ENCODE data around the gene PIK3R5.

The PIK3R5 gene

GRCh38 chr17:8922451-8922850 is 43.1 kb downstream of the PIK3R5 start:
- no peak for FAIRE-seq

GRCh38 chr17:8921147-8921546 is 44.4 kb downstream of the PIK3R5 start:
- no peak for FAIRE-seq

- FAIRE-seq: no peak
Observed at GRCh38 chr17:8918807-8919465, 46.6 kb downstream of the PIK3R5 start.

GRCh38 chr17:8916466-8916865 is 49.0 kb downstream of the PIK3R5 start:
- FAIRE-seq: no peak

DNA sequence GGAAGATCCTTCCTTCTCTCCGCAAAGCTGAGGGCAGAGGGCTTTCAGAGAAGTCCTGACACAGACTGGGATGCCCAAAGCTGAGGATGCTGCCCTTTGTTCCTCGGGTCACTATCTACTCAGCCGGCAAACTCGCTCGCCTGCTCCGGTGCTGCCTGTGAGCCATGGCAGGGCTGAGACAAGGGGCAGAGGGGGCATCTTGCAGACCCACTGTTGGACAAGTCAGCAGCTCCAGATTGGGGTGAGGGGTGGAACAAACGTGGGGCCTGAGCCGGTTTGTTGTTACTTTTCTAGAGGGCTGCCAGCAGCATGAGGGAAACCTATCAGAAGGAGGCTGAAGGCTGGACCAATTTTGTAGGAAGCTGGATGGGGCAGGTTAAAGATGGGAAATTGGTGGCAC is 51.0 kb downstream of the PIK3R5 start:
- no peak for FAIRE-seq

DNA sequence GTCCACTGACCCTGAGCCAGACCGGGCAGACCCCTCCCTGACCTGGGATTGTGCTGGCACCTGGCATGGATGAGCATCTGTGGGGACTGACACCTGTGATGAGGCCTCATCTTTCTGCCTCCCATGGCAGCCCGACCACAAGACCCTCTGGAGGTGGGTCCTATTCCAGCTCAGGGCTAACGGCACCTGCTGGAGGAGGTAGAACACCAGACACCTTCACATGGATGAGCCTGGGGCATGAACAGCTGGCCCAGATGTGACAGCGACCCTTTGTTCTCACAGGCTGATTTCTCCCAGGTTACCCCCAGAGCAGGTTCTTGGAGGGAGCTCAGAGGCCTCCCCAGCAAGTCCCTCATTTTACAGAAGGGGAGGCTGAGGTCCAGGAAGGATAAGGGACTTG is 51.6 kb downstream of the PIK3R5 start:
- FAIRE-seq: no peak

- FAIRE-seq: no peak
Observed at GRCh38 chr17:8913091-8913490, 52.4 kb downstream of the PIK3R5 start.

DNA sequence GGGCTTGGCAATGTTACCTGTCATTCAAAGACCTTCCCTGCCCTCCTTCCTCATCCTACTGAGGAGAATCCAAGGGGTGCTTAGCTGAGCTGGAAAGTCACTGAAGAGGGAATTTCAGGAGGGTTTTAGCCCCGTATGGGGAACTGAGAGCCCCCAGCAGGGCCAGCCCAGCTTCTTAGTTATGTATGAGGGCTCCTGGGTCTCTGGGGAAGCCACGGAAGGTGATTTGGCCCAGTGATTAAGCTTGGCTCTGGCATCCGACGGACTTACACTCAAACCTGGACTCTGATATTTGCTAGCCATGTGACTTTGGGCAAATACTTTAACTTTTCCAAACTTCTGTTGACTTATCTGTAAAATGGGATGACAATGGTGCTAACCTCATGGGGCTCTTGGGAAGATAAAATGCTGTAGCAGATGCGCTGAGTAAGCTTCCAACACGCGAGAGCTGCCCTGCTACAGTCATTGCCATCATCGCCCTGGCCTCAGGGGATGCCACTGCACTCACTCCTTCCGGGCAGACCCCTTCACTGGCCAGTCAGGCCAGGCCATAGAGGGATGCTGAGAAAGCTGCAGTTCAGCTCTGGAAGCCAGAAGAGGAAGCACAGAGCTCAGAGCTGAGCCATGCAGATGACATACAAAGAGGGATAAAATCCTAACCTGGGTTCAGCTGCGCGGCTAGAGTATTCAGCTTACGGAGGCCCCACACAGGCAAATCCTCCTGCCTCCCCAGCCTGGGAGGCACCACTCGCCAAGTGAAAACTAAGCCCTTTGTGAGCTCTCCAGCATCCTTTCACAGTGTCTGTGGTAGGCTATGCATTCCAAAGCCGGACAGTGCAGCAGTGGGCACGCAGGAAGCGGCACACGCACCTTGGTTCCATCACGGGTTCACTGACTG is 53.2 kb downstream of the PIK3R5 start:
- no peak for FAIRE-seq

- FAIRE-seq: no peak
Observed at GRCh38 chr17:8910969-8911604, 54.4 kb downstream of the PIK3R5 start.

DNA sequence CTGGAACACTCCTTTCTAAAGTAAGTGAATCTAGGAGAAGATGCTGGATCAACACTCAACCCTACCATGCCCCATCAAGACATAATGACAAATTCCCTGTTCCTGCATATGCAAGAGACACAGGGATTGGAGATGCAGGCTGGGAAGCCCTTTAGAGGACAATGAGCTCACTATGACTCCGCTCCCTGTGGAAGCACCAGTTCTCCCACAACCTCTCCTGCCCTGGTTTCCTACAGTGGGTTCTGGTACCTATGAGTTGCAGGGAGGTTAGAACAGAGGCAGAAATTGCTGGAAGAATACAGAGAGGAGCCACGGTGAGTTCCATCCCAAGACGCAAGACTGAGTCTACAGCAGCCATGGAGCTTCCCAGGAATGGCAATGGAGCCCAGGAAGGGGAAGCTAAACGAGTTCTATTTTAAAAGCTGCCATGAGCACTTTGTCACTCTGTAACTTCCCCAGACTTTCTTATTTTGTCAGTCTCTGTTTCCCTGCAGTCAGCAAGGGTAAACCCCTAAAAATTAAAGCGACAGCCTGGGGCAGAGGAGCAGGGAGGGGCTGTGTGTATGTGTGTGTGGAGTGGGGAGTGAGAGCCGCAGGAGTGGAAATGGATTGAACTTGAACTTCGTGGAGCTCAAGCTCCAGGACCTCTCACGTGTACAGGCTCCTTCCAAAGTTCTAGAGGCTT is 55.8 kb downstream of the PIK3R5 start:
- no peak for FAIRE-seq

GRCh38 chr17:8905331-8905730 is 60.2 kb downstream of the PIK3R5 start:
- FAIRE-seq: no peak

GRCh38 chr17:8904686-8905085 is 60.8 kb downstream of the PIK3R5 start:
- no peak for FAIRE-seq

DNA sequence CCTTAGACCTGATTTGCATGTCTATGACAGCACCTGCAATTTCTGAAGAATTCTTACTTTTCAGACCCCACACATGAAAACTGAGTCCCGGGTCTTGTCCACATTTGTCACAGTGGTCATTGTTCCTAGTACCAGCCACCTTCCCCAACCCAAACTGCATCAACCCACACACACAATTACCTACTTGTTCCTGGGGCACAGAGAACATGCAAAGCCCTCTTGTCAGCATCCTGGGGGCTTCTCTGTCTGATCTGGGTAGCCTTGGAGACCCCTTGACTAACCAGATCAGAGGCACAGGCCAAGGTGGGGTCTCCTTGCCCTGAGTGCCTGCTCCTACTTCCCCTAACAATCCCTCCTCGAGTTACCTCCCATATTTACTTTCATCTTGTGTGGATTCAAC is 61.3 kb downstream of the PIK3R5 start:
- no peak for FAIRE-seq

- no peak for FAIRE-seq
Observed at GRCh38 chr17:8900626-8901585, 64.6 kb downstream of the PIK3R5 start.

- FAIRE-seq: no peak
Observed at GRCh38 chr17:8900207-8900606, 65.3 kb downstream of the PIK3R5 start.

GRCh38 chr17:8898636-8899035 is 66.9 kb downstream of the PIK3R5 start:
- no peak for FAIRE-seq

DNA sequence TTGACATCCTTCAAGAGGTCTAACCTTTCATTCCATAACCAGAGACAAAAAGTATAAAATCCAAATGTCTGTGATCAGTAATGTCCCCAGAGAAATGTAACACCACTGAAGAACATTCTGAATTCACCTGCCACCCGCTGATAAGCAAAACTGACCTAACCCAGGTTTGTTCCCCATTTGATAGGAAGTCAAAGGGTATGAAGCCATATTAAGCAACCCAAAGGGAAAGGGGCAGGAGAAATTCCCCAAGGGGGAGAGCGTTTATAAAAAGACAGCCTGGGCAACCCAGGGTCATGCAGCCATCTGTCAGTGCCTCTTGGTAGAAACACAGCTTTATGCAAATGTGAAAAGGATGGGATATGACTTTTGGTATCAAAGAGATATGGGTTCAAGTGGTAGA is 67.4 kb downstream of the PIK3R5 start:
- no peak for FAIRE-seq

DNA sequence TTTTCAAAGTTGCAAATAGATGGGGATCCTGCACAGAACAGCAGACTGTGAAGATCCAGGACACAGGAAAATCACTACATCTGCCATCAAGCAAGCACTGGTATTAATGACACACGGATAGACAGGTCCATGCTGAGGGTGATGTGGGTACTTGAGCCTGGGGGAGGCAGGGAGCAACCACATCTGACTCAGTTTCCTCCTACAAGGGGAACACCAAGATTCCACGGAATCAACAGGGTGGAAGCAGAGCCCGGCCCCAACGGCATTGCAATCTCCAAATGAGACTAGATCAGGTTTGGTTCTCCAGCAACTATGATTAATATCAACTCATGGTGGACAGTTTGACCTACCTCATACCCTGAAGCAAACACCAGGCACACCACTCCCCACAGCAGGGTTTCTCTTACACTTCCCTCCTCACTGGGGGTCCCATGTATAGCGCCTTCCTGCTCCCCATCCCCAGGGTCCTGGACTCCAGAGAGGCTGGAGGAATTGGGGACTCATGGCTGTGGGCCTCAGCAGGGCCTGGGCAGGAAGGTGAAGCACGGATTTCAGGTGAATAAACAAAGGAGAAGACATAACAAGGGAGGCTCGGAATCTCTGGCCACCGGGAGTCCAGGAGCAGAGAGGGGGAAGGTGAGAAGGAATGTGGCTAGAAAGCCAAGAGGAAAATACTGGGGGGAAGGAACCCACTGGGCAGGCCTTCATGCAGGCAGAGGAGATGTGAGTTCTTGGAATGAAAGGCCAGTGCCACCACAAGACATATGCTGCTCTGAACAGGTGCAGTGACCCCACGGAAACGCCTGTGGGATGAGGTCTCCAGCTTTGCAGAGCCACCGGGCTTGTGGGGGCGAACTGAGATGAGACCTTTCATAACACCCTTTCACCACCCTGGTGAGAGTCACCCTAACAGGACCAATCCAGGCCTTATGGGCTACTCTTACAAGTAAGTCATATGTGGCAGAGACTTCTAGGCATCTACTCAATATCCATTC is 68.6 kb downstream of the PIK3R5 start:
- FAIRE-seq: no peak

DNA sequence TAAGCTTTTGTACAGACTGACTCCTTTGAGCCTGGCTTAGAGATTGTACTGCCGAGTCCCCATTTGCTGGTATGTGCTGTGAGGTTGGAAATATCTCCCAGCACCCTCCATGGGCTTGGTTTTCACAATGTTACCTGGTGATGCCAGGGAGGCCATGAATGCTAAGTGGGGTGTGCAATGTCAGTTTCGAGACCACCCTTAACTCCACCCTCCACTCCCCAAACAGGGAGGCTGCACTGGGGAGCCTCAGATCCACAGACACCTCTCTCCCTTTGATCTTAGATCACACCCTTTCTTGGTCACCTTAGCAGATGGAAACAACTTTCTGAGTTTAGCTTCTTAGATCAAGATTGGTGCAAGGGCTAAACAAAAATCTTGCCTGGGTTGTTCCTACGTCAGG is 69.4 kb downstream of the PIK3R5 start:
- no peak for FAIRE-seq

GRCh38 chr17:8894673-8895578 is 70.6 kb downstream of the PIK3R5 start:
- peak; percentile 96 for FAIRE-seq

Measured in A204.1 (cell line).